Fibroblast of the conjunctiva (primary cell): Measurements from ENCODE around the gene MESD.

ENCODE experiments used
- DNase-seq: peaks from one replicate; pipeline ENCODE4 v3.0.0-alpha.2; 2010; ENCODE audit warnings: low read depth

The MESD gene

DNA sequence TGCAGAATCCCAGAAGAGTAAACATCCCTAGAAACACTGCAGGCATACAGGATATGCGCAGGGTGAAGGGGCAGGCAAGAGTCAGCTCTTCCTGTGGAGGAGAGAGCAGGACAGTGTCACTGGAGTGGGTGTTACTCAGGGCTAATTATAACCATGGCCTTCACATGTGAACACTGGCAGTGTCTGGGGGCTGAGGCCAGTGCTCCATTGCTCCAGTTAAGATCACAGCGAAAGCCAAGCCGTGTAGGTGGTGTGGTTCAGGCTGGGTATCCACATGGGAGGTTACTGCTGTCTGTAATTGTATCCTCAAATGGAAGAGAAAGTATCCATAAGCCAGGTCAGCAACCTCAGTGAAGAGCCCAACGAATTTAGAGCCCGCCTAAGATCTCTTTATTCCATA lies 84.6 kb downstream of the MESD start:
- DNase-seq = no peak

DNA sequence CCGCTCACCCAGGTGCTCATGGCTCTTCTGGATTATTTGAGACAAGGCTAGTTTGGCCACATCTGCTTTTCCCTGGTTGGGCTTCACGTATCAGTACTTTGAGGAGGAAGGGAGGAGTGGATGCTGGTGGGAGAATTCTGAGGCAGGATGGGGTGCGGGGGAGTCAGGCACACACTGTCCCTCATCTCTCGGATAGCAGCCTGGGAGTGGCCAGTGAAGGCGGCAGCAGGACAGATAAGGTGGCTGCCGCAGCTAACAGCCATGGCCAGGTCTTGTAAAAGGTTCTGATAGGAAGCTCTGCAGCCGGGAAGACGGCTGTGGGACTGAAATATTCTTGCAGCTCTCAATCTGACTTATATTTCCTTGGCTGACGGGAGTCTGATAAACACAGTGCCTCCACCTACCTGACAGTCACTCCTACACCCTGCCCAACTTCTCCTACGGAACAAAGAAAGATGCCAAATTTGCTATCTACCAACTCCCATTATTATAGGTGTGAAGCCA lies 87.3 kb downstream of the MESD start:
- no peak for DNase-seq

DNA sequence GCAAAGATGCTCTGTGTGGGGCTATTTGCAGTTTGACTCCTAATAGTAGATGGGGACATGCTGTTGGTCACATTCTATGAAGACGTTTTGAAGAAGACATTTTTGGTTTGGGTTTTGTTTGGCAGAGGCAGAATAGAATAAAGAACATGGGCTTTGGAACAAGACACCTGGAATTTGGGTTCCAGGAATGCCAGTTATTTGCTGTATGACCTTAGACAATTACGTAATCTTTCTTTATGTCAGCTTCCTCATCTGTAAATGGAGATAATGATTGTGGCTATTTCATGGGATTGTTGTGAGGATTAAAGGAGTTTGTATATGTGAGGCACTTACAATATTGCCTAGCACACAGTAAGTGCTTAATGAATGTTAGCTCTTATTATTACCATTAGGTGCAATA lies 91.6 kb downstream of the MESD start:
- no peak for DNase-seq
